Endodermal cell (in vitro differentiated cells): ENCODE results near the gene DLG2. TPM values are rescaled to one million over a fixed set of nuclear protein-coding genes. Genes with fewer than 3 reads are reported as not detected.

Experiments used
- DNase-seq: peaks from one replicate; pipeline ENCODE4 v3.0.0-alpha.2; 2017
- H3K27ac ChIP-seq: 2 replicates; pipeline ENCODE4 v1.5.1; 2013; ENCODE audit warnings: mild to moderate bottlenecking, low read depth, low read length, moderate library complexity
- H3K27me3 ChIP-seq: 2 replicates; pipeline ENCODE4 v1.6.1; 2013; ENCODE audit warnings: mild to moderate bottlenecking, low read length, moderate library complexity; ENCODE audit not compliant: insufficient read depth, control insufficient read depth, poor library complexity, severe bottlenecking
- H3K36me3 ChIP-seq: 2 replicates; pipeline ENCODE4 v1.7.0; 2013; ENCODE audit warnings: mild to moderate bottlenecking, low read length, moderate library complexity; ENCODE audit not compliant: control insufficient read depth, insufficient read depth
- H3K4me1 ChIP-seq: one replicate; pipeline ENCODE4 v1.7.0; 2013; ENCODE audit warnings: low read length; ENCODE audit not compliant: control insufficient read depth, insufficient read depth
- H3K4me3 ChIP-seq: 2 replicates; pipeline ENCODE4 v1.5.1; 2013; ENCODE audit warnings: mild to moderate bottlenecking, low read length, moderate library complexity
- H3K9ac ChIP-seq: 2 replicates; pipeline ENCODE4 v1.6.1; 2013; ENCODE audit warnings: mild to moderate bottlenecking, low read length, moderate library complexity; ENCODE audit not compliant: poor library complexity, severe bottlenecking; ENCODE audit errors: extremely low read depth
- H3K9me3 ChIP-seq: 2 replicates; pipeline ENCODE4 v1.6.1; 2013; ENCODE audit warnings: mild to moderate bottlenecking, low read length, moderate library complexity; ENCODE audit not compliant: control insufficient read depth
- H3K27ac Mint-ChIP-seq: 2 replicates; pipeline ENCODE4 v1.8.0; 2020; ENCODE audit warnings: mixed read lengths
- H3K27me3 Mint-ChIP-seq: 2 replicates; pipeline ENCODE4 v1.8.0; 2021; ENCODE audit warnings: mild to moderate bottlenecking, mixed read lengths; ENCODE audit not compliant: insufficient read depth
- H3K36me3 Mint-ChIP-seq: 2 replicates; pipeline ENCODE4 v1.8.0; 2020; ENCODE audit warnings: low read depth, mixed read lengths
- H3K4me1 Mint-ChIP-seq: 2 replicates; pipeline ENCODE4 v1.8.0; 2020; ENCODE audit warnings: mixed read lengths
- H3K4me3 Mint-ChIP-seq: 2 replicates; pipeline ENCODE4 v1.8.0; 2020; ENCODE audit warnings: mild to moderate bottlenecking, moderate library complexity, mixed read lengths
- H3K9me3 Mint-ChIP-seq: 2 replicates; pipeline ENCODE4 v1.8.0; 2020; ENCODE audit warnings: mild to moderate bottlenecking, mixed read lengths
- CTCF ChIP-seq: fragments of 200-600 bp; sonication (generic); conservative IDR thresholded peaks from 2 replicates; pipeline ENCODE4 v1.5.0; 2021; ENCODE audit warnings: antibody characterized with exemption, mild to moderate bottlenecking
- WGBS, 2 experiments: methylation state at CpG; one replicate each; pipeline versions ENCODE4 v1.1.5 to v1.1.7; 2013; ENCODE audit warnings: missing lambda C conversion rate in 2 of 2, mixed read lengths in 1 of 2; ENCODE audit not compliant: insufficient coverage in 1 of 2, insufficient read length in 1 of 2; 5-methylcytosine and 5-hydroxymethylcytosine counted together
- total RNA-seq, 2 donors: library from RNA; stranded (reverse); fragmentation: NEBNext Ultra II Directional in 1 of 2; extraction: Animal tissue kit (Norgen Biotek cat#: 25700) in 1 of 2; gene quantifications; 2 replicates in 1 of 2; 3 replicates in 1 of 2; pipeline ENCODE4 v1.2.1, GENCODE V29; 2021

The DLG2 gene
- total RNA-seq, 2 donors from 2014 or later = 9.6 to 10.6 TPM

- H3K36me3 ChIP-seq = no peaks in the 10 kb centered on the region
- no peaks in the 10 kb centered on the region for H3K36me3 Mint-ChIP-seq
- no peaks in the 10 kb centered on the region for H3K27me3 ChIP-seq
- no peaks in the 10 kb centered on the region for H3K9me3 Mint-ChIP-seq
- H3K4me1 Mint-ChIP-seq = peaks cover 7% of the 10 kb centered on the region
- H3K27ac ChIP-seq = no peak overlapping the region
- no peak overlapping the region for H3K4me3 ChIP-seq
- H3K27me3 Mint-ChIP-seq = no peaks in the 10 kb centered on the region
- WGBS, 2 experiments = 82 to 90% methylated on average over 2 to 3 of the region's 3 CpGs
- no peak overlapping the region for H3K27ac Mint-ChIP-seq
- H3K9ac ChIP-seq = no peak overlapping the region
- H3K4me1 ChIP-seq = no peaks in the 10 kb centered on the region
- no peak overlapping the region for H3K4me3 Mint-ChIP-seq
- no peak for DNase-seq
- TF ChIP-seq CTCF = no peak
- H3K9me3 ChIP-seq = no peaks in the 10 kb centered on the region
These were observed 1337.7 kb downstream of the DLG2 start for GRCh38 chr11:84289381-84289906.

DNA sequence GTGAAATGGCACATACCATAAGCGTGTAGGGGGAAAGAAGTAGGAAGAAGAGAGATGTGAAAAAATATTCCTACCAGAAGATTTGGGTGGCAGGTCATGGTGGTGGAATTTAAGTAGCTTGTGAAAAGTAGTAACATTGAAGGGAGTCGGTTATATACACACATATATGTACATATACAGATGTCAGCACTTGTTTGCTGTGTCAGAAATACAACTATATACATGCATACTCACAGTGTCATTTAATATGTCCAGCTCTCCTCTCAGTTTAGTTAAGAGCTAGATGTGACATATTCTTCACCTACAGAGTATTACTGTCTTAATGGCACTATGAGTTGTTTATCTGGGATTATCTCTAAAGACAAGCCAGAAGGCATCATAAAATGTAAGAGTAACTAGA, 1353.6 kb downstream of the DLG2 start:
- Mint-ChIP-seq H3K9me3 (no peaks in the 10 kb centered on the region), H3K27me3 (no peaks in the 10 kb centered on the region), H3K27ac (no peak overlapping the region), H3K36me3 (no peaks in the 10 kb centered on the region), H3K4me3 (no peak overlapping the region), H3K4me1 (no peaks in the 10 kb centered on the region)
- no peak overlapping the region for H3K9ac ChIP-seq
- no peak overlapping the region for H3K27ac ChIP-seq
- no peak overlapping the region for H3K4me3 ChIP-seq
- no peak for DNase-seq
- H3K36me3 ChIP-seq = no peaks in the 10 kb centered on the region
- no peaks in the 10 kb centered on the region for H3K9me3 ChIP-seq
- H3K27me3 ChIP-seq = no peaks in the 10 kb centered on the region
- 94% methylated on average over 2 of the region's 2 CpGs; no CpG with 5 or more reads in 1 of the 2 experiments for WGBS, 2 experiments
- no peak for TF ChIP-seq CTCF
- H3K4me1 ChIP-seq = no peaks in the 10 kb centered on the region

- no peak for TF ChIP-seq CTCF
- 96 to 100% methylated on average over 5 of the region's 6 CpGs for WGBS, 2 experiments
- Mint-ChIP-seq H3K4me1 (no peaks in the 10 kb centered on the region), H3K36me3 (no peaks in the 10 kb centered on the region), H3K9me3 (no peaks in the 10 kb centered on the region), H3K27me3 (no peaks in the 10 kb centered on the region), H3K27ac (no peak overlapping the region), H3K4me3 (no peak overlapping the region)
- DNase-seq = no peak
- no peaks in the 10 kb centered on the region for H3K9me3 ChIP-seq
- H3K27ac ChIP-seq = no peak overlapping the region
- H3K4me3 ChIP-seq = no peak overlapping the region
- H3K4me1 ChIP-seq = no peaks in the 10 kb centered on the region
- no peaks in the 10 kb centered on the region for H3K36me3 ChIP-seq
- H3K27me3 ChIP-seq = peaks cover 5% of the 10 kb centered on the region
- no peak overlapping the region for H3K9ac ChIP-seq
These were observed 1356.7 kb downstream of the DLG2 start for GRCh38 chr11:84270466-84270865.
